GM10847 (cell line): ENCODE results near the gene MARK3.

ENCODE experiments used
- POLR2A ChIP-seq: IDR thresholded peaks from 2 replicates; pipeline ENCODE4 v1.6.1; 2011; ENCODE audit not compliant: insufficient read length; ENCODE audit errors: extremely low read depth

The MARK3 gene

GRCh38 chr14:103535891-103536565 is 150.8 kb downstream of the MARK3 start:
- peak; percentile 6 for TF ChIP-seq POLR2A

GRCh38 chr14:103536693-103537092 is 151.5 kb downstream of the MARK3 start:
- TF ChIP-seq POLR2A, result no peak

- TF ChIP-seq POLR2A, result no peak
These were observed 152.2 kb downstream of the MARK3 start for GRCh38 chr14:103537175-103537990.

DNA sequence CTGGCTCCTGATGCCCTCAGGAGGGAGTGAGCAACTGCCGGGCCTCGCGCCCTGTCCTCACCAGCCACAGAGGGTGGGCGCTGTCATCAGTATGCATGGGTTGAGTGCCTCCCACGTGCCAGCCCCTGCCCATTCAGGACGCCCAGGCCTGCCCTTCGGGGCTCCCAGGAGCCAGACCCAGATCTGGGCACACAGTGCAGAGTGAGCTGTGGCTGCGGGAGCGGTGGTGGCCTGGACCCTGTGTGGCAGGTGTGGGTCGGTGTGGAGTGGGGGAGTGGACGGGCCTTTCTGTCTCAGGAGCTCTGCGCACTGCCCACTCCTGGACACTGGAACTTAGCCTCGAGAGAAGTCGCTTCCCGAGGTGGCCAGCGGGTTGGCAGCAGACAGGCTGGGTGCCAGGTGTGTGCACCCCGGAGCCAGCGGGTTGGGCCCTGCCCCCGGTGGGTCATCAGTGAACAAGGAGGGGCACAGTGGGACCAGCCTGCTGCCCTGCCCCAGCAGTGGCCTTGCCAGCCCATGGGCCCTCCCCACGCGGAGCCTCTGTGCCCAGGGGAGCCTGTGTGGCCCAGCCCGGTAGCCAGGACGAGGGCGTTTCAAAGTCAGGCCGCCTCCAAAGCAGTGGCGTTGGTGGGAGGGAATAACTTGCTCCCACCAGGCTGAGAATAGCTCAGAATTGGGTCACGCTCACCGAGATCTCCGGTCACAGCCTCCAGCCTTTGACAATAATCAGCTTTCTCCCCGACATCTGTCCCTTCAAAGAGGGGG is 153.3 kb downstream of the MARK3 start:
- no peak for TF ChIP-seq POLR2A

DNA sequence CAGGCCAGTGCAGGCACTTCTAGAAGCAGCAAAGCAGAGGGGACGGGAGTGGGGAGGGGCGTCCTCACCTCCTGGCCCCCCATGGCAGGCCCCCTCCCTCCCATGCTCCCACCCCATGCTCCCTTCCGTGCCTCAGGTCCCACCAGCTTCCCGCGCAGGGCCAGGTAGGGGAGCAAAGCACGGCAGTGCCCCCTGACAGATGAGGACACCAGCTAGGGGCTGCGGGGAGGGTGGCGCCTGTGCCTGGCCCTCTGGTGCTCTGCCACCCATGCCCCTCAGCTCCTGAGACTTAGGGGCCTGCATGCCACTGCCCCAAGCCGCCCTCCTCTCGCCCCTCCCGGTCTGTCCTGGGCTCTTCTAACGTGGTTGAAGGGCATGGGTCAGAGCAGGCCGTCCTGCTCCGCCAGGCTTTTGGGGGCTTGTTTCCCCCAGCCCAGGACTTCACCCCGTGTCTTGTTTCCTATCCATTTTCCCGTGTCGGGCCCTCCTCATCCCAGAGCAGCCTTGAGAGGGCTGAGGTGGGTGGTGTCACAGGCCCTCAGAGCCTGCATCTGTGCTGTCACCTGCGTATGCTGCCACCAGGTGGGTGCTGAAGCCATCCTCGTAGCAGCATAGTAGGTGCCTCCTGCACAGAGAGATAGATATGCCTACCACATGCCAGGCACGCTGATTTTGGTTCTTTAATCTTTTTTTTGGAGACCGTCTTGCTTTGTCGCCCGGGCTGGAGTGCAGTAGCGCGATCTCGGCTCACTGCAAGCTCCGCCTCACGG is 154.0 kb downstream of the MARK3 start:
- no peak for TF ChIP-seq POLR2A

DNA sequence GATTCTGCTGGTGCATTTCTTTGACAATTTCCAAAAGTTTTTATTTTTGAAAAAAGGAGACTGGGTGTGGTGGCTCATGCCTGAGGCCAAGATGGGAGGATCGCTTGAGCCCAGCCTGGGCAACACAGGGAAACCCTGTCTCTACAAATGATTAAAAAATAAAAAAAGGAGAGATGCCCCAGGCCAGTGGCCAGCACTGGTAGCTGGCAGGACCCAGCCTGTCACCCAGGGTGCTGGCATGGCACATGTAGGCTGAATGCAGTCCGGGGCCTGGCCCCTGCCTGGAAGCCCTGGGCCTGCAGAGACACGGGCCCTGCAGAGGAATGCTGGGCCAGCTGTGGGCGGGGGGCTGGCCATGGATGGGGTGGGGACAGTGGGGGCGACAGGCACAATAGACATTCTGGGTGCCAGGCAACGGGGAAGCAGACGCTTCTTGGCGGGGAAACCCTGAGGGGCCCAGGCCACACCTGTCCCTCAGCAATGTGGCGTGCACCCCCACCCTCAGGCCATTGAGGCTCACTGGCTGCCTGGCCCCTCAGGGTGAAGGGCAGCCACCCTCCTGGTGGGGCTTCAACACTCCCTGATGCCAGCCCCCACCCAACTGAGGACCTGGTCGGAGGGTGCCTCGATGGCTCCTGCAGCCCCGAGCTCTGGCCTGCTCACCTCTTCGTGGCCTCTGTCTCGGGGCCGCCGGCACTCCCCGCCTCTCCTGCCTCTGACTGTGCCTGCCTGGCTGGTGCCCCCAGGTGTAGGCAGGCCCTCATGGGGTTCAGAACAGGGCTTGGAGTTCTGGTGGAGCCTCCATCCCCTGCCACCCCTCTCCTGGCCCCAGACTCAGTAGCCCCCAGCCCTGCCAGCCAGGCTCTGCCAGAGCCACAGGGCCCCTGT is 155.8 kb downstream of the MARK3 start:
- TF ChIP-seq POLR2A, result no peak

GRCh38 chr14:103541709-103542604 is 156.7 kb downstream of the MARK3 start:
- no peak for TF ChIP-seq POLR2A

GRCh38 chr14:103542605-103543088 is 157.4 kb downstream of the MARK3 start:
- TF ChIP-seq POLR2A, result no peak

DNA sequence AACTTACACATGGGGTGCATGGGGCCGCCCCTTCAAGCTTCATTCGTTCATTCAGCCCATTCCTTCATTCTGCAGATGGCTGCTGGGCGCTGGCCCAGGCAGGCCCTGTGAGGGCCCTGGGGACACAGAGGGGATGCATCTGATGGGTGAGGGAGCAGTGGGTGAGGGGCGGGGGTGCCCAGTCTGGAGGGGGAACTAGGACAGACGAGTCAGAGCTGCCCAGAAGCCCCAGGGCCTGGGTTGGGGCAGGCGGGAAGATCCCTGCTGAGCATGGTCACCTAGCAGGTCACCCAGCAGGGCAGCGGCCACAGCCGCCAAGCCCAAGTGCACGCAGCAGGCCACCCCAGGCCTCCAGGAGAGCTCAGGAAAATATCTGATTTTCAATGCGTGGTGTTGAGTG is 157.9 kb downstream of the MARK3 start:
- no peak for TF ChIP-seq POLR2A

DNA sequence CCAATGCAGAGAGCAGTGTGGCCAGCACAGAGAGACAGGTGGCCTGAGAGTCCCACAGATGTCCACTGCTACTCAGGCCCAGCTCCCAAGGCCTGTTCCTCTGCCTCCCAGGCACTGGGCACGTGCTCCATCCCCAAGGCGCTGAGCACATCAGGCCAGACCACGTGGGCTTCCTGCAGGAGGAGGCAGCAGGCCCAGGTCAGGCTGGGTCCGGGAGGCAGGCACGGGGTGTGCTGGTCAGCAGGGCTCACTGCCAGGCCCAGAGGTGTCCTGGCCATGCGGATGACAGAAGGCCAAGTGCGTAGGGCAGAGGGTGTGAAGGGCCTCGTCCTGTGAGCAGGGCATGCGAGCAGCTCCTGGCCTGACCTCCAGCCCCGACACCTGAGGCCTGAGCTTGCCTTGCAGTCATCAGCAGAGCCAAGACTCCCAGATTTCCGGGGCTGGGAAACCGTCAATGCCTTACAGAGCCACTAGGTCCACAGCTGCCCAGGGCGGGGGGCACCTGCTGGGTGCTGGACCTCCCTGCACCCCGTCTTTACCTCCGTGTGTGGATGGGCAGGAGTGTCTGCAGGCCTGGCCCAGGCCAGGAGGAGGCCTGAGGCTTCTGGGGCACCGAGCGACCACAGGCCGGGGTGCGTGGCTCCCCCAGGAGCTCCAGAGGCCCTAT is 158.6 kb downstream of the MARK3 start:
- TF ChIP-seq POLR2A, result no peak

GRCh38 chr14:103544388-103545218 is 159.4 kb downstream of the MARK3 start:
- no peak for TF ChIP-seq POLR2A
